Activated T-cell treated with anti-CD3 and anti-CD28 coated beads for 48 hours (primary cell): Measurements from ENCODE around the gene MTIF2.
"Not testable (repeated sequence)": the region's sequence is repeated elsewhere in the genome, so short reads cannot be mapped to it uniquely, and the experiment has no call there.

Source experiments
- DNase-seq: peaks from one replicate; pipeline ENCODE4 v3.0.0-alpha.2; 2020; ENCODE audit warnings: low read depth

The MTIF2 gene

GRCh38 chr2:55268907-55269644, at the start of gene MTIF2:
Gene MTIF2 (minus strand): TSS chr2:55269231. CDS start chr2:55263858, 5,373 bp downstream.
- peak; percentile 90 for DNase-seq

- DNase-seq, result no peak
Measured at GRCh38 chr2:55314985-55315384, 46.0 kb upstream of the MTIF2 start.

GRCh38 chr2:55311444-55311870, 42.4 kb upstream of the MTIF2 start:
- peak; percentile 15 for DNase-seq

DNA sequence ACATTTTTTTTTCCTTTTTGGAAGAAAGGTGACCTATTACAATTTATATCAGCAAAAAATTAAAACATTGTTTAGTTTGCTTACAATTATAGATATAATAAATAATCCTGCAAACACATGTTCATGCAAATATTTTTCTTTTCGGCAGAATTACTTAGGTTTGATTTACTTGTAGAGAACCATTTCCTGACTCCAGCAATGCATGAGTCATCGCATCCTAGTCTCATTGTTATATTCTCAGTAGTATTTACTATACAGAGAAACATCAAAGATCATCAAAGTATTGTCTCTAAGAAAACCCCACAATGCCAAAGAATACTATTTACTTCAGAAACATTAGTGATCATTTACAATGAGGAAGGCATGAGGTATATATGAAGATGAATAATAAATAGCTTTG, 40.4 kb upstream of the MTIF2 start:
- DNase-seq, result no peak

DNA sequence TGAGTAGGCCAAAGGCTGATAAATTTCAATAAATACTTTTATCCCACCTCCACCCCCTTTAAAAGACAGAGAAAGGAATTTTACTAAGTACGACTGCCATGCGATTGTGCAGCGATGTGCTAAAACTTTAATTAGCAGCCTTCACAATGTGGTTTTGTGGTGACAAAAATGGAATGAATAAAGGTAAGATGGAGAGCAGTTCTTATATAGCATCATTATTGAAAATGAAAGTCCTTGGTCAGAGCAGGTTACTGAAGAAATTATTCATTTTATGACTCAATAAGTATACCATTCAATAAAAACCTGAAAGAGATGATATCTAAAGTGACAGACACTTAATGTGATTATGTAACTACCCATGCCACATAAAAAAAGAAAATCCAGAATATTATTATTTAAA, 33.2 kb upstream of the MTIF2 start:
- no peak for DNase-seq

GRCh38 chr2:55301277-55301676, 32.2 kb upstream of the MTIF2 start:
- DNase-seq, result no peak

DNA sequence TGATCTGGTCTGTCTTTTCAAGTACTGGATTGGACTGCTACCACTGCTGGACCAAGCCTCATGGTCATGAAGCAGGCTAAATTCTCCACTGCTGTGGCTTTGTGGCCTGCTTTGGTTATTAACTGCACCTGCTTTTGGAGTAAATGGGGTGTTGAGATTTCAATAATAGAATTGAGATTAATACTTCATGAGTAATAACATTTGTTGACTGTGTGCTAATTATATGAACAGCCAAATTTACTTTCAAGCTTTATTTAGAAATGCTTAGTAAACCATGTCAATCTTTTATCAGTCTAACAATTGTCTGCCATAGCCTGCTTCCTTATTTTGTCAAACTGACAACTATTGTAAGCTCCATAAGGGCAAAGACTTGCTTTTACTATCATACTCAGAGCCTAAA, 27.4 kb upstream of the MTIF2 start:
- DNase-seq, result no peak

- no peak for DNase-seq
Measured at GRCh38 chr2:55283083-55283482, 14.1 kb upstream of the MTIF2 start.

- DNase-seq, result peak; percentile 84
Measured at GRCh38 chr2:55282110-55282917, 13.3 kb upstream of the MTIF2 start.

DNA sequence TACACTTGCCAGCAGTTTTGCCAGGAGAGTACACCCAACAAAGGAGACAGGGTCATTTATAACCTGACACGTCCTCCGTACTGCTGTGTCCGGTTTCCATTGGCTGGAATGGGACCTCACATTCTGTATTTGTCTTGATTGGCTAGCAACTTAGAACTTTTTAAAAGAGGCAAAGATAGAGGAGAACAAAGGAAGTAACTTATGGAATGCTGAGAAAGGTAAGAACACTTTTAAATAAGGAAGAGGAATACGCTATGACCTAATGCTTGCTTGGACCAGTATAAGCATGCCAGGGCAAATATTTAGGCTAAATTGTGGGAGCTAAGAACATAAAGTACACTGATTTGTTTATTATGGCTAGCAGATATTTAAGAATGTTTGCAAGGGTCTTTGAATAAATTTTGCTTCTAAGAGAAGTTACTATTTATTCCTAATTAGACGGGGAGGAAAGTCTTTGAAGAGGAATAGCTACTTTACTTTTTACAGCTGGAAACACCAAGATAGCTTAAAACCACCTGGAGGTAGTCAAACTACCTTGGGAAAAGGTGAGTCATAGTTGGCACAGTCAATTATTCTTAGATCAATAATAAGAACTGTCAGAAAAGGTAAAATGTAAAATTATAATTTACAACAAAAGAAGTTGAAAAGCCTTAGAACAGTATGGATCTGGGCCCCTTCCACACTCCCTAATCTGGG, 12.0 kb upstream of the MTIF2 start:
- DNase-seq, result not testable (repeated sequence)

DNA sequence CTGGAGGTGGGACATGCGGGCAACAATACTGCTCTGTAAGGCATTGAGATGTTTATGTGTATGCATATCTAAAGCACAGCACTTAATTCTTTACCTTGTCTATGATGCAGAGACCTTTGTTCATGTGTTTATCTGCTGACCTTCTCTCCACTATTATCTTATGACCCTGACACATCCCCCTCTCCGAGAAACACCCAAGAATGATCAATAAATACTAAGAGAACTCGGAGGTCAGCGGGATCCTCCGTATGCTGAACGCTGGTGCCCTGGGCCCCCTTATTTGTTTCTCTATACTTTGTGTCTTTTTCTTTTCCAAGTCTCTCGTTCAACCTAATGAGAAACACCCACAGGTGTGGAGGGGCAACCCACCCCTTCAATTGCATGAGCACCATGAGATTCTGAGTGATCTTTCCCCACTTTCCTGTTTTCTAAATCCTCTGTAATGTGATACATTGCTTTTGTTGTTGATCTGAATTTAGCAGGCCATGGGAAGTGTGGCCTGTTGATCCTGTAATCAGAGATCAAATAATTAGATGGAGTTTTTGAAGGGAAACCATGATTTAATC, 10.9 kb upstream of the MTIF2 start:
- DNase-seq, result not testable (repeated sequence)

DNA sequence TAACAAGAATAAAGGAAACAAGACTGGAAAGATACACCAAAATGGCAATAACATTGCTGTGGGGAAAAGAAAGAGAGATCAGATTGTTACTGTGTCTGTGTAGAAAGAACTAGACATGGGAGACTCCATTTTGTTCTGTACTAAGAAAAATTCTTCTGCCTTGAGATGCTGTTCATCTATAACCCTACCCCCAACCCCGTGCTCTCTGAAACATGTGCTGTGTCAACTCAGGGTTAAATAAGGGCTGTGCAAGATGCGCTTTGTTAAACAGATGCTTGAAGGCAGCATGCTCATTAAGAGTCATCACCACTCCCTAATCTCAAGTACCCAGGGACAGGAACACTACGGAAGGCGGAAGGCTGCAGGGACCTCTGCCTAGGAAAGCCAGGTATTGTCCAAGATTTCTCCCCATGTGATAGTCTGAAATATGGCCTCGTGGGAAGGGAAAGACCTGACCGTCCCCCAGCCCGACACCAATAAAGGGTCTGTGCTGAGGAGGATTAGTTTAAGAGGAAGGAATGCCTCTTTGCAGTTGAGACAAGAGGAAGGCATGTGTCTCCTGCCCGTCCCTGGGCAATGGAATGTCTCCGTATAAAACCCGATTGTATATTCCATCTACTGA, 10.3 kb upstream of the MTIF2 start:
- not testable (repeated sequence) for DNase-seq

DNA sequence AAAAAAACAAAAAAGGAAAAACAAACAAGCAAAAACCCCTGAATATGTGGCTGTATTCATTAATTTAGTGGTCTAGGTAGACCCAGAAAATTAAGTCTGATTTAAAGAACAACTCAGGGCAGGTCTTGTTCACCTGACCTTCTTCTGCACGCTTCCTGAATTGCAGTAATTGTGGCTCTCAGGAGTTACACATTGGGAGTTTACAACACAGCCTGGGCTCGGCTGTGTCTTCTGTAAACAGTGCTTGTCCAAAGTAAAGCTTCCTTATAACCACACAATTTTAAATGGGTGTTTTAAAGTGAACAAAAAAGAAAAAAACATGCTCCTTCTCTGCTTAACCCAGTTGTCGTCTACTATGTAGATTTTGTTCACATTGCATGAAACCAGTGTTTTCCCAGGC, 8.3 kb upstream of the MTIF2 start:
- no peak for DNase-seq

GRCh38 chr2:55274346-55274745, 5.3 kb upstream of the MTIF2 start:
- not testable (repeated sequence) for DNase-seq

GRCh38 chr2:55269645-55269990, 587 bp upstream of the MTIF2 start:
- DNase-seq, result no peak

- DNase-seq, result no peak
Measured at GRCh38 chr2:55268288-55268906, 634 bp downstream of the MTIF2 start.

DNA sequence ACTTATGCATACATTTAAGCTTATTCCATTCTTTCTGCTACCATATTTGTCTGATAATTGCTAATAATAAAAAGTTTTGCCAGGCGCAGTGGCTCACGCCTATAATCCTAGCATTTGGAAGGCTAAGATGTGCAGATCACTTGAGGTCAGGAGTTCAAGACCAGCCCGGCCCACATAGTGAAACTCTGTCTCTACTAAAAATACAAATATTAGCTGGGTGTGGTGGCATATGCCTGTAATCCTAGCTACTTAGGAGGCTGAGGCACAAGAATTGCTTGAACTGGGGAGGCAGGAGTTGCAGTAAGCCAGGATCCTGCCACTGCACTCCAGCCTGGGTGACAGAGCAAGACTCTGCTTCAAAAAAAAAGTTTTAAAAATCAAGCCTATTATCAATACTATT, 9.4 kb downstream of the MTIF2 start:
- DNase-seq, result not testable (repeated sequence)

GRCh38 chr2:55252832-55253231, 16.2 kb downstream of the MTIF2 start:
- DNase-seq, result no peak

GRCh38 chr2:55247025-55247424, 22.0 kb downstream of the MTIF2 start:
- no peak for DNase-seq

GRCh38 chr2:55245411-55245810, 23.6 kb downstream of the MTIF2 start:
- no peak for DNase-seq

DNA sequence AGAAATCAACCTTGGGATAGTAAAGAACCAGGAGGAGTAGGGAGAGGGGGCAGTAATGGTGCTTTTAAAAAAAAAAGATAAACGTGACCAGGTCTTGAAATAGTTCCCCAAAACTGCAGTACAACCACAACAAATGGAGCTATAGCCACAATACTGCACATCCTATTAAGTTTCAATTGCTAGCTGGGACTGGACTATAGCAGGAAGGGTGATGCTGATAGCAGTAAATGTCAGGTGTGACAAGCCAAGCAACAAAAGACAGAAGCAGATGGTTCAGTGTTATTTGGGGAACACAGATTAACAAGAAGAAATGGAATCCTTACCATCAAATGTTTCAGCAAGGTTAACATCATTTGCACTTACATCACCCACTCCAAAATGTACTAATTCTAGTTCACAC, 26.4 kb downstream of the MTIF2 start:
- DNase-seq, result no peak

DNA sequence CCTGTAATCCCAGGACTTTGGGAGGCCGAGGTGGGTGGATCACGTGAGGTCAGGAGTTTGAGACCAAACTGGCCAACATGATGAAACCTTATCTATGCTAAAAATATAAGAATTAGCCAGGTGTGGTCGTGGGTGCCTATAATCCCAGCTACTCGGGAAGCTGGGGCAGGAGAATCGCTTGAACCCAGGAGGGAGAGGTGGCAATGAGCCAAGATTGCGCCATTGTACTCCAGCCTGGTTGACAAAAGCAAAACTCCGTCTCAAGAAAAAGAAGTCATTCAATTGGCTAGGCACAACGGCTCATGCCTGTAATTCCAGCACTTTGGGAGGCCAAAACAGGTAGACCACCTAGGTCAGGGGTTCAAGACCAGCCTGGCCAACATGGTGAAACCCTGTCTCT, 27.4 kb downstream of the MTIF2 start:
- DNase-seq, result not testable (repeated sequence)
